HepG2 (cell line): ENCODE measurements around the gene CYTH2. TPM values are rescaled to one million over a fixed set of nuclear protein-coding genes. Genes with fewer than 3 reads are reported as not detected.

Experiments used
- ATF5 ChIP-seq: sonication (generic); formaldehyde crosslinking; IDR thresholded peaks from 2 replicates; pipeline ENCODE4 v1.4.0; 2020; ENCODE audit warnings: mild to moderate bottlenecking, low read depth, missing genetic modification reagents
- NR2F6 ChIP-seq, 2 experiments: IDR thresholded peaks; 2 replicates each; pipeline ENCODE4 v1.6.1; 2016; ENCODE audit warnings: antibody characterized with exemption in 1 of 2, mild to moderate bottlenecking in 1 of 2
- PCBP2 ChIP-seq: fragments of 200-400 bp; formaldehyde crosslinking; optimal IDR thresholded peaks from 2 replicates; pipeline ENCODE3; 2018; ENCODE audit warnings: low read length, low read depth; ENCODE audit not compliant: poor library complexity, severe bottlenecking
- PRMT3 ChIP-seq: sonication (generic); formaldehyde crosslinking; IDR thresholded peaks from 2 replicates; pipeline ENCODE4 v1.8.1; 2022; ENCODE audit warnings: low read depth, mild to moderate bottlenecking, moderate library complexity, missing genetic modification reagents, borderline replicate concordance
- RFX5 ChIP-seq: IDR thresholded peaks from 2 replicates; pipeline ENCODE4 v1.6.1; 2011; ENCODE audit warnings: low read depth, low read length, improper control_type of control experiment
- SRSF9 ChIP-seq: fragments of 200-400 bp; formaldehyde crosslinking; IDR thresholded peaks from 2 replicates; pipeline ENCODE4 v1.6.1; 2018; ENCODE audit warnings: borderline replicate concordance, mild to moderate bottlenecking, low read depth, low read length; ENCODE audit not compliant: insufficient read depth, poor library complexity, severe bottlenecking
- STAT6 ChIP-seq: sonication (generic); formaldehyde crosslinking; IDR thresholded peaks from 2 replicates; pipeline ENCODE4 v1.4.0; 2020; ENCODE audit warnings: missing genetic modification reagents, mild to moderate bottlenecking, borderline replicate concordance
- ZNF12 ChIP-seq: sonication (generic); formaldehyde crosslinking; IDR thresholded peaks from 2 replicates; pipeline ENCODE4 v1.5.0; 2020; ENCODE audit warnings: missing genetic modification reagents
- ZNF235 ChIP-seq: sonication (generic); formaldehyde crosslinking; IDR thresholded peaks from 2 replicates; pipeline ENCODE4 v1.8.1; 2023; ENCODE audit warnings: mild to moderate bottlenecking, missing genetic modification reagents, borderline replicate concordance
- ZNF430 ChIP-seq: sonication (generic); formaldehyde crosslinking; IDR thresholded peaks from 2 replicates; pipeline ENCODE4 v1.9.0; 2021; ENCODE audit warnings: mild to moderate bottlenecking, missing genetic modification reagents
- ZNF644 ChIP-seq: IDR thresholded peaks from 2 replicates; pipeline ENCODE4 v1.6.1; 2016; ENCODE audit warnings: low read depth
- ZNF790 ChIP-seq: sonication (generic); formaldehyde crosslinking; IDR thresholded peaks from 2 replicates; pipeline ENCODE4 v1.8.0; 2022; ENCODE audit warnings: missing genetic modification reagents, mild to moderate bottlenecking, borderline replicate concordance
- ZNF841 ChIP-seq: sonication (generic); formaldehyde crosslinking; IDR thresholded peaks from 2 replicates; pipeline ENCODE4 v1.8.1; 2023; ENCODE audit warnings: missing genetic modification reagents, borderline replicate concordance
- ZNF850 ChIP-seq: sonication (generic); formaldehyde crosslinking; conservative IDR thresholded peaks from 2 replicates; pipeline ENCODE4 v1.9.0; 2021; ENCODE audit warnings: mild to moderate bottlenecking, missing genetic modification reagents
- polyA plus RNA-seq, 8 experiments: library from polyadenylated mRNA; depleted of rRNA in 3 of 8; stranded (reverse) in 7 of 8; unstranded in 1 of 8; fragments of >200 nt; fragmentation: Illumina TruSeq in 4 of 8; extraction: Trizol in 4 of 8; gene quantifications; 2 replicates each; pipeline versions ENCODE4 v1.2.1 to v1.2.3, GENCODE V29; 2011 to 2016; ENCODE audit warnings: low read depth in 4 of 8, missing spikeins in 1 of 8, mixed read lengths in 1 of 8; ENCODE audit not compliant: insufficient read depth in 1 of 8
- total RNA-seq, 5 experiments: library from RNA; depleted of rRNA; stranded (reverse); fragments of >200 nt; fragmentation: Illumina TruSeq; extraction: Trizol; gene quantifications; 2 replicates each; pipeline ENCODE4 v1.2.3, GENCODE V29; 2016; ENCODE audit warnings: low read depth in 1 of 5
- TF ChIP-seq, protein P1 (sequence below): sonication (generic); formaldehyde crosslinking; IDR thresholded peaks from 2 replicates; pipeline ENCODE4 v1.5.1; 2020; ENCODE audit warnings: mild to moderate bottlenecking, missing genetic modification reagents, borderline replicate concordance
- TF ChIP-seq, protein P2 (sequence below): sonication (generic); formaldehyde crosslinking; IDR thresholded peaks from 2 replicates; pipeline ENCODE4 v1.4.0; 2020; ENCODE audit warnings: missing genetic modification reagents

The CYTH2 gene
- total and polyA plus RNA-seq, 2 of the 13 experiments (the other 11 are each of a cell fraction or from before 2014, with no cell fraction given) = 16.5 to 39.3 TPM

DNA sequence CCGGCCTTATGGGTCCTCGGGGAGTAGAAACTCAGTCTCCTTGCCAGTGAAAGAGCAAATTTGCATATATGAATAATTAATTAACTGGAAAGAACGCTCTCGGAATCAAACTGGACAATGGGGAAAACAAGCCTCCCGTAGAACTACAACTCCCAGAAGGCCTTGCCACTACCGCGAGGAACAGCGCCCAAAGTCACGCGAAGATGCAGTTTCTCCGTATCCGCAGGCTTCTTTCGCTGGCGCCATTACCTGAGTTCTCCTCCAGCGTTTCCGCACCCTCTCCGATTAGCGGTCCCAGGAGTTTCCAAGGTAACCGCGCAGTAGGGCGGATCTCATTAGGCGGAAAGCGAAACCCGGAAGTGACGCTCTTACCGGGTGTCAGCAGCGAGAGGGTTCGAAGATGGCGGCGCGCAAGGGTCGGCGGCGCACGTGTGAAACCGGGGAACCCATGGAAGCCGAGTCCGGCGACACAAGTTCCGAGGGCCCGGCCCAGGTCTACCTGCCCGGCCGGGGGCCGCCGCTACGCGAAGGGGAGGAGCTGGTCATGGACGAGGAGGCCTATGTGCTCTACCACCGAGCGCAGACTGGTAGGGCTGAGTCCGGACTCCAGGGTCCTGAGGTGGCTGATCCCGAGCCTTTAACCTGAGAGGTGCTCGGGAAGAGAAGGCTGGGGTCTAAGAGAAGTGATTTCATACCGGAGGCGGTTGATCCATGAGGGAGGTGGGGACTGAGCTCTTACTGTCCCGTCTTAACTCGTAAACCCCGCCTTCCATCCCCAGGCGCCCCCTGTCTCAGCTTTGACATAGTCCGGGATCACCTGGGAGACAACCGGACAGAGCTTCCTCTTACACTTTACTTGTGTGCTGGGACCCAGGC is 23.3 kb upstream of the CYTH2 start, which contains the start of gene GRWD1 (continued):
- TF ChIP-seq, protein P1, sequence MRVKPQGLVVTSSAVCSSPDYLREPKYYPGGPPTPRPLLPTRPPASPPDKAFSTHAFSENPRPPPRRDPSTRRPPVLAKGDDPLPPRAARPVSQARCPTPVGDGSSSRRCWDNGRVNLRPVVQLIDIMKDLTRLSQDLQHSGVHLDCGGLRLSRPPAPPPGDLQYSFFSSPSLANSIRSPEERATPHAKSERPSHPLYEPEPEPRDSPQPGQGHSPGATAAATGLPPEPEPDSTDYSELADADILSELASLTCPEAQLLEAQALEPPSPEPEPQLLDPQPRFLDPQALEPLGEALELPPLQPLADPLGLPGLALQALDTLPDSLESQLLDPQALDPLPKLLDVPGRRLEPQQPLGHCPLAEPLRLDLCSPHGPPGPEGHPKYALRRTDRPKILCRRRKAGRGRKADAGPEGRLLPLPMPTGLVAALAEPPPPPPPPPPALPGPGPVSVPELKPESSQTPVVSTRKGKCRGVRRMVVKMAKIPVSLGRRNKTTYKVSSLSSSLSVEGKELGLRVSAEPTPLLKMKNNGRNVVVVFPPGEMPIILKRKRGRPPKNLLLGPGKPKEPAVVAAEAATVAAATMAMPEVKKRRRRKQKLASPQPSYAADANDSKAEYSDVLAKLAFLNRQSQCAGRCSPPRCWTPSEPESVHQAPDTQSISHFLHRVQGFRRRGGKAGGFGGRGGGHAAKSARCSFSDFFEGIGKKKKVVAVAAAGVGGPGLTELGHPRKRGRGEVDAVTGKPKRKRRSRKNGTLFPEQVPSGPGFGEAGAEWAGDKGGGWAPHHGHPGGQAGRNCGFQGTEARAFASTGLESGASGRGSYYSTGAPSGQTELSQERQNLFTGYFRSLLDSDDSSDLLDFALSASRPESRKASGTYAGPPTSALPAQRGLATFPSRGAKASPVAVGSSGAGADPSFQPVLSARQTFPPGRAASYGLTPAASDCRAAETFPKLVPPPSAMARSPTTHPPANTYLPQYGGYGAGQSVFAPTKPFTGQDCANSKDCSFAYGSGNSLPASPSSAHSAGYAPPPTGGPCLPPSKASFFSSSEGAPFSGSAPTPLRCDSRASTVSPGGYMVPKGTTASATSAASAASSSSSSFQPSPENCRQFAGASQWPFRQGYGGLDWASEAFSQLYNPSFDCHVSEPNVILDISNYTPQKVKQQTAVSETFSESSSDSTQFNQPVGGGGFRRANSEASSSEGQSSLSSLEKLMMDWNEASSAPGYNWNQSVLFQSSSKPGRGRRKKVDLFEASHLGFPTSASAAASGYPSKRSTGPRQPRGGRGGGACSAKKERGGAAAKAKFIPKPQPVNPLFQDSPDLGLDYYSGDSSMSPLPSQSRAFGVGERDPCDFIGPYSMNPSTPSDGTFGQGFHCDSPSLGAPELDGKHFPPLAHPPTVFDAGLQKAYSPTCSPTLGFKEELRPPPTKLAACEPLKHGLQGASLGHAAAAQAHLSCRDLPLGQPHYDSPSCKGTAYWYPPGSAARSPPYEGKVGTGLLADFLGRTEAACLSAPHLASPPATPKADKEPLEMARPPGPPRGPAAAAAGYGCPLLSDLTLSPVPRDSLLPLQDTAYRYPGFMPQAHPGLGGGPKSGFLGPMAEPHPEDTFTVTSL (CRISPR knock-in tag) = no peak
- TF ChIP-seq STAT6 (CRISPR knock-in tag) (no peak), ZNF12 (CRISPR knock-in tag) (no peak), RFX5 (no peak), ZNF430 (CRISPR knock-in tag) (peak; percentile 79; the same call in 1 of the 2 replicates), NR2F6 (IDR thresholded peaks at IDR 0.05) (no peak), NR2F6 (CRISPR knock-in tag; IDR thresholded peaks at IDR 0.05) (no peak), ZNF841 (CRISPR knock-in tag) (no peak), ZNF235 (CRISPR knock-in tag) (no peak), ATF5 (no peak), SRSF9 (no peak), ZNF644 (CRISPR knock-in tag) (no peak), PRMT3 (CRISPR knock-in tag) (no peak), ZNF790 (0 out of 2 replicates have a peak, but pooled peaks have one; percentile 12), PCBP2 (no peak), ZNF850 (0 out of 2 replicates have a peak, but pooled peaks have one; percentile 59)
- TF ChIP-seq, protein P2, sequence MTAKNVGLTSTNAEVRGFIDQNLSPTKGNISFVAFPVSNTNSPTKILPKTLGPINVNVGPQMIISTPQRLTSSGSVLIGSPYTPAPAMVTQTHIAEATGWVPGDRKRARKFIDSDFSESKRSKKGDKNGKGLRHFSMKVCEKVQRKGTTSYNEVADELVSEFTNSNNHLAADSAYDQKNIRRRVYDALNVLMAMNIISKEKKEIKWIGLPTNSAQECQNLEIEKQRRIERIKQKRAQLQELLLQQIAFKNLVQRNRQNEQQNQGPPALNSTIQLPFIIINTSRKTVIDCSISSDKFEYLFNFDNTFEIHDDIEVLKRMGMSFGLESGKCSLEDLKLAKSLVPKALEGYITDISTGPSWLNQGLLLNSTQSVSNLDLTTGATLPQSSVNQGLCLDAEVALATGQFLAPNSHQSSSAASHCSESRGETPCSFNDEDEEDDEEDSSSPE = peak; percentile 68
